HL-60 (cell line): ENCODE results near the gene ETV5.

ENCODE experiments used
- CTCF ChIP-seq: IDR thresholded peaks from one replicate; pipeline ENCODE4 v1.5.1; 2011; ENCODE audit warnings: low read length, control low read depth, inconsistent platforms; ENCODE audit not compliant: insufficient read depth
- TF ChIP-seq, protein P1 (sequence below): IDR thresholded peaks from 2 replicates; pipeline ENCODE4 v1.6.1; 2012; ENCODE audit warnings: low read depth; ENCODE audit not compliant: insufficient replicate concordance

DNA sequence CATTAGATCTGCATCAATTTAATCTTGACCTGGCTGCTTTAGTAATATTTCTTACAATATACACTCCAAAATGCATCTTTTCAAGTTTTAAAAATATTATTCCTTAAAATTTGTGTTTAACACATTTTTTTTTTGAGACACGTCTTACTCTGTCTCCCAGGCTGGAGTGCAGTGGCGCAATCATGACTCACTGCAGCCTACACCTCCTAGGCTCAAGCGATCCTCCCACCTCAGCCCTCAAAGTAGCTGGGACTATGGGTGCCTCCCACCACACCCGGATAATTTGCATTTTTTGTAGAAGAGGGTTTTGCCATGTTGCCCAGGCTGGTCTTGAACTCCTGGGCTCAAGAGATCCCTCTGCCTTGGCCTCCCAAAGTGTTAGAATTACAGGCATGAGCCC lies 73.6 kb downstream of the ETV5 start:
- TF ChIP-seq, protein P1, sequence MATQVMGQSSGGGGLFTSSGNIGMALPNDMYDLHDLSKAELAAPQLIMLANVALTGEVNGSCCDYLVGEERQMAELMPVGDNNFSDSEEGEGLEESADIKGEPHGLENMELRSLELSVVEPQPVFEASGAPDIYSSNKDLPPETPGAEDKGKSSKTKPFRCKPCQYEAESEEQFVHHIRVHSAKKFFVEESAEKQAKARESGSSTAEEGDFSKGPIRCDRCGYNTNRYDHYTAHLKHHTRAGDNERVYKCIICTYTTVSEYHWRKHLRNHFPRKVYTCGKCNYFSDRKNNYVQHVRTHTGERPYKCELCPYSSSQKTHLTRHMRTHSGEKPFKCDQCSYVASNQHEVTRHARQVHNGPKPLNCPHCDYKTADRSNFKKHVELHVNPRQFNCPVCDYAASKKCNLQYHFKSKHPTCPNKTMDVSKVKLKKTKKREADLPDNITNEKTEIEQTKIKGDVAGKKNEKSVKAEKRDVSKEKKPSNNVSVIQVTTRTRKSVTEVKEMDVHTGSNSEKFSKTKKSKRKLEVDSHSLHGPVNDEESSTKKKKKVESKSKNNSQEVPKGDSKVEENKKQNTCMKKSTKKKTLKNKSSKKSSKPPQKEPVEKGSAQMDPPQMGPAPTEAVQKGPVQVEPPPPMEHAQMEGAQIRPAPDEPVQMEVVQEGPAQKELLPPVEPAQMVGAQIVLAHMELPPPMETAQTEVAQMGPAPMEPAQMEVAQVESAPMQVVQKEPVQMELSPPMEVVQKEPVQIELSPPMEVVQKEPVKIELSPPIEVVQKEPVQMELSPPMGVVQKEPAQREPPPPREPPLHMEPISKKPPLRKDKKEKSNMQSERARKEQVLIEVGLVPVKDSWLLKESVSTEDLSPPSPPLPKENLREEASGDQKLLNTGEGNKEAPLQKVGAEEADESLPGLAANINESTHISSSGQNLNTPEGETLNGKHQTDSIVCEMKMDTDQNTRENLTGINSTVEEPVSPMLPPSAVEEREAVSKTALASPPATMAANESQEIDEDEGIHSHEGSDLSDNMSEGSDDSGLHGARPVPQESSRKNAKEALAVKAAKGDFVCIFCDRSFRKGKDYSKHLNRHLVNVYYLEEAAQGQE, result no peak
- no peak for TF ChIP-seq CTCF
